Suprapubic skin (tissue), 4 donors: Measurements from ENCODE around the gene C1orf174. TPM values are rescaled to one million over a fixed set of nuclear protein-coding genes. Genes with fewer than 3 reads are reported as not detected.

ENCODE experiments used
- DNase-seq, 2 donors: peaks; one replicate each; pipeline ENCODE4 v3.0.0-alpha.2; 2019; ENCODE audit warnings: low spot score in 2 of 2
- H3K27ac ChIP-seq: fragments of 200-600 bp; sonication (generic); one replicate; pipeline ENCODE4 v1.5.1; 2019
- H3K27me3 ChIP-seq: fragments of 200-600 bp; sonication (generic); one replicate; pipeline ENCODE4 v1.5.1; 2019
- H3K36me3 ChIP-seq: fragments of 200-600 bp; sonication (generic); one replicate; pipeline ENCODE4 v1.5.1; 2019
- H3K4me1 ChIP-seq: fragments of 200-600 bp; sonication (generic); one replicate; pipeline ENCODE4 v1.5.1; 2019
- H3K4me3 ChIP-seq: fragments of 200-600 bp; sonication (generic); one replicate; pipeline ENCODE4 v1.5.1; 2019; ENCODE audit warnings: mild to moderate bottlenecking
- H3K9me3 ChIP-seq: fragments of 200-600 bp; sonication (generic); one replicate; pipeline ENCODE4 v1.5.1; 2019
- CTCF ChIP-seq, 2 donors: fragments of 200-600 bp in 1 of 2; fragments of 450-650 bp in 1 of 2; sonication (generic) in 1 of 2; IDR thresholded peaks; one replicate each; pipeline ENCODE4 v1.5.1; 2016 to 2019; ENCODE audit warnings: antibody characterized with exemption in 2 of 2, mild to moderate bottlenecking in 1 of 2, moderate library complexity in 1 of 2
- EP300 ChIP-seq: sonication (generic); formaldehyde crosslinking; IDR thresholded peaks from one replicate; pipeline ENCODE4 v1.6.1; 2017; ENCODE audit warnings: antibody characterized with exemption
- POLR2A ChIP-seq, 2 donors: fragments of 450-650 bp; IDR thresholded peaks; one replicate each; pipeline ENCODE4 v1.6.1; 2017; ENCODE audit warnings: antibody characterized with exemption in 2 of 2, mild to moderate bottlenecking in 2 of 2, moderate library complexity in 2 of 2
- POLR2AphosphoS5 ChIP-seq, 3 donors: sonication (generic); formaldehyde crosslinking; IDR thresholded peaks; one replicate each; pipeline ENCODE4 v1.6.1; 2017; ENCODE audit warnings: antibody characterized with exemption in 3 of 3
- WGBS: methylation state at CpG from one replicate; pipeline ENCODE4 v1.1.5; 2018; 5-methylcytosine and 5-hydroxymethylcytosine counted together
- total RNA-seq, 4 donors: library from RNA; depleted of rRNA; stranded (reverse); fragments of >200 nt; gene quantifications; one replicate each; pipeline ENCODE4 v1.1.0, GENCODE V29; 2016

Gene C1orf174
- total RNA-seq = 10 to 100 TPM; 16.0 to 25.3 (median 19.7) TPM

GRCh38 chr1:3900150-3900968 is at the start of gene C1orf174:
Gene C1orf174 (minus strand): TSS chr1:3900272. CDS start chr1:3900186, 86 bp downstream.
- peak; percentile 97 for DNase-seq
- 0% methylated on average over 12 of the region's 58 CpGs for WGBS

GRCh38 chr1:3948344-3948743 is 48.3 kb upstream of the C1orf174 start:
- peaks cover 62% of the 10 kb centered on the region for H3K27me3 ChIP-seq
- H3K36me3 ChIP-seq = no peaks in the 10 kb centered on the region
- WGBS = 63% methylated on average over 9 of the region's 9 CpGs
- H3K4me1 ChIP-seq = no peaks in the 10 kb centered on the region
- H3K9me3 ChIP-seq = no peaks in the 10 kb centered on the region
- H3K27ac ChIP-seq = no peak overlapping the region
- no peak overlapping the region for H3K4me3 ChIP-seq
- DNase-seq = no peak
- TF ChIP-seq CTCF (IDR thresholded peaks at IDR 0.05) (no peak), POLR2A (IDR thresholded peaks at IDR 0.05) (no peak), POLR2AphosphoS5 (IDR thresholded peaks at IDR 0.05) (no peak), EP300 (no peak)

More at GRCh38 chr1:3900150-3900968, at the start of gene C1orf174:
- Histone ChIP-seq H3K27ac (peak within 1 kb of the TSS; percentile 91), H3K36me3 (no peaks in the 10 kb centered on the region), H3K27me3 (no peaks in the 10 kb centered on the region), H3K4me1 (peaks cover 14% of the 10 kb centered on the region), H3K4me3 (peak within 1 kb of the TSS; percentile 76), H3K9me3 (no peaks in the 10 kb centered on the region)
- TF ChIP-seq CTCF (IDR thresholded peaks at IDR 0.05) (no peak), EP300 (no peak), POLR2AphosphoS5 (IDR thresholded peaks at IDR 0.05) (peak in 2 of 3 donors; percentile 28 to 74), POLR2A (IDR thresholded peaks at IDR 0.05) (peak in 1 of 2 donors; percentile 1)

GRCh38 chr1:3945916-3946840 is 46.1 kb upstream of the C1orf174 start:
- 88% methylated on average over 17 of the region's 22 CpGs for WGBS
- H3K27me3 ChIP-seq = peaks cover 66% of the 10 kb centered on the region

GRCh38 chr1:3945222-3945621 is 45.1 kb upstream of the C1orf174 start:
- Histone ChIP-seq H3K9me3 (no peaks in the 10 kb centered on the region), H3K27ac (no peak overlapping the region), H3K4me1 (no peaks in the 10 kb centered on the region), H3K4me3 (no peak overlapping the region), H3K27me3 (peaks cover 75% of the 10 kb centered on the region), H3K36me3 (no peaks in the 10 kb centered on the region)
- no peak for DNase-seq
- 72% methylated on average over 10 of the region's 12 CpGs for WGBS
- TF ChIP-seq CTCF (IDR thresholded peaks at IDR 0.05) = no peak
- no peak for TF ChIP-seq EP300
- TF ChIP-seq POLR2AphosphoS5 (IDR thresholded peaks at IDR 0.05) = no peak
- TF ChIP-seq POLR2A (IDR thresholded peaks at IDR 0.05) = no peak

More at GRCh38 chr1:3945916-3946840, 46.1 kb upstream of the C1orf174 start:
- Histone ChIP-seq H3K9me3 (no peaks in the 10 kb centered on the region), H3K4me1 (no peaks in the 10 kb centered on the region), H3K4me3 (no peak overlapping the region), H3K27ac (no peak overlapping the region), H3K36me3 (no peaks in the 10 kb centered on the region)
- TF ChIP-seq CTCF (IDR thresholded peaks at IDR 0.05) (no peak), POLR2AphosphoS5 (IDR thresholded peaks at IDR 0.05) (no peak), POLR2A (IDR thresholded peaks at IDR 0.05) (no peak), EP300 (no peak)
- DNase-seq = no peak
